ENCODE measurements around the gene IZUMO4.

The IZUMO4 gene

GRCh38 chr19:2117215-2117960, 20.7 kb downstream of the IZUMO4 start:
- no peak for TF ChIP-seq CTCF (IDR thresholded peaks at IDR 0.05; ENCODE audit: low read depth, low read length, missing control alignments)
- no peak for DNase-seq (ENCODE audit: low read depth)
- H3K4me3 ChIP-seq (ENCODE audit: low read depth, low read length) = no peak overlapping the region
- in situ Hi-C loops (cut with HindIII; ENCODE audit: low sequenced_read_pairs) = loop anchor here (5.0 kb wide), 1 partner anchor 95 kb away; no protein-coding TSS in a partner anchor

- in situ Hi-C loops (cut with HindIII; ENCODE audit: low sequenced_read_pairs) = loop anchor here (5.0 kb wide), 1 partner anchor 94 kb away; no protein-coding TSS in a partner anchor
- DNase-seq (ENCODE audit: low read depth) = no peak
- no peak overlapping the region for H3K4me3 ChIP-seq (ENCODE audit: low read depth, low read length)
- TF ChIP-seq CTCF (IDR thresholded peaks at IDR 0.05; ENCODE audit: low read depth, low read length, missing control alignments) = no peak
Measured at GRCh38 chr19:2118438-2118837, 21.7 kb downstream of the IZUMO4 start.

- DNase-seq (ENCODE audit: low read depth) = no peak
- no peak overlapping the region for H3K4me3 ChIP-seq (ENCODE audit: low read depth, low read length)
- no peak for TF ChIP-seq CTCF (IDR thresholded peaks at IDR 0.05; ENCODE audit: low read depth, low read length, missing control alignments)
- in situ Hi-C loops (cut with HindIII; ENCODE audit: low sequenced_read_pairs) = loop anchor here (5.0 kb wide), 1 partner anchor 92 kb away; no protein-coding TSS in a partner anchor
Measured at GRCh38 chr19:2119921-2120785, 23.4 kb downstream of the IZUMO4 start.

- DNase-seq (ENCODE audit: low read depth) = no peak
- TF ChIP-seq CTCF (IDR thresholded peaks at IDR 0.05; ENCODE audit: low read depth, low read length, missing control alignments) = no peak
- in situ Hi-C loops (cut with HindIII; ENCODE audit: low sequenced_read_pairs) = no loop called here
- H3K4me3 ChIP-seq (ENCODE audit: low read depth, low read length) = no peak overlapping the region
Measured at GRCh38 chr19:2120821-2121220, 24.1 kb downstream of the IZUMO4 start.

GRCh38 chr19:2121416-2122051, 24.8 kb downstream of the IZUMO4 start:
- TF ChIP-seq CTCF (IDR thresholded peaks at IDR 0.05; ENCODE audit: low read depth, low read length, missing control alignments) = no peak
- in situ Hi-C loops (cut with HindIII; ENCODE audit: low sequenced_read_pairs) = no loop called here
- H3K4me3 ChIP-seq (ENCODE audit: low read depth, low read length) = no peak overlapping the region
- no peak for DNase-seq (ENCODE audit: low read depth)

GRCh38 chr19:2122251-2122650, 25.5 kb downstream of the IZUMO4 start:
- in situ Hi-C loops (cut with HindIII; ENCODE audit: low sequenced_read_pairs) = no loop called here
- H3K4me3 ChIP-seq (ENCODE audit: low read depth, low read length) = no peak overlapping the region
- TF ChIP-seq CTCF (IDR thresholded peaks at IDR 0.05; ENCODE audit: low read depth, low read length, missing control alignments) = no peak
- no peak for DNase-seq (ENCODE audit: low read depth)
